Ishikawa (cell line): ENCODE data around the gene MAP1LC3B2.

Source experiments
- CEBPB ChIP-seq: IDR thresholded peaks from 2 replicates; pipeline ENCODE4 v1.6.1; 2012
- CREB1 ChIP-seq: IDR thresholded peaks from 2 replicates; pipeline ENCODE4 v1.6.1; 2012; ENCODE audit warnings: low read depth
- EGR1 ChIP-seq: IDR thresholded peaks from 2 replicates; pipeline ENCODE4 v1.6.1; 2012
- EP300 ChIP-seq: IDR thresholded peaks from 2 replicates; pipeline ENCODE4 v1.6.1; 2012; ENCODE audit warnings: borderline replicate concordance
- MAX ChIP-seq: IDR thresholded peaks from 2 replicates; pipeline ENCODE4 v1.6.1; 2012
- RAD21 ChIP-seq: IDR thresholded peaks from 2 replicates; pipeline ENCODE4 v1.6.1; 2012; ENCODE audit warnings: low read depth
- REST ChIP-seq: IDR thresholded peaks from 2 replicates; pipeline ENCODE4 v1.6.1; 2012; ENCODE audit warnings: low read depth, mild to moderate bottlenecking
- TCF12 ChIP-seq: IDR thresholded peaks from 2 replicates; pipeline ENCODE4 v1.6.1; 2012; ENCODE audit warnings: low read depth
- TEAD4 ChIP-seq: IDR thresholded peaks from 2 replicates; pipeline ENCODE4 v1.6.1; 2012
- USF1 ChIP-seq: IDR thresholded peaks from 2 replicates; pipeline ENCODE4 v1.6.1; 2012
- YY1 ChIP-seq: IDR thresholded peaks from 2 replicates; pipeline ENCODE4 v1.6.1; 2012; ENCODE audit warnings: low read depth
- ZBTB7A ChIP-seq: IDR thresholded peaks from 2 replicates; pipeline ENCODE4 v1.6.1; 2012; ENCODE audit warnings: low read depth

- no peak for TF ChIP-seq REST
- no peak for TF ChIP-seq USF1
- no peak for TF ChIP-seq CREB1
- no peak for TF ChIP-seq ZBTB7A
- TF ChIP-seq EP300, result no peak
- TF ChIP-seq RAD21, result no peak
- no peak for TF ChIP-seq EGR1
- TF ChIP-seq YY1, result no peak
- peak; percentile 43; the same call in 1 of the 2 replicates for TF ChIP-seq TCF12
- no peak for TF ChIP-seq CEBPB
- TF ChIP-seq MAX, result no peak
- no peak for TF ChIP-seq TEAD4
Measured at GRCh38 chr12:116525418-116526001, 33.7 kb upstream of the MAP1LC3B2 start.
